GM12878 (cell line): ENCODE results near the gene NUP62. TPM values are rescaled to one million over a fixed set of nuclear protein-coding genes. Genes with fewer than 3 reads are reported as not detected.
A peak's percentile ranks its signal among the peaks of the same experiment; 100 is the strongest.

Experiments
- ATAC-seq: fragments of 200-7000 bp; cut with Tn5 transposase; 3 replicates; pipeline ENCODE4 v1.9.1; 2020; ENCODE audit warnings: mild to moderate bottlenecking, moderate library complexity
- BruUV-seq: library from RNA; stranded (reverse); fragments of 400-500 nt; replicated peaks from 2 replicates; lab custom pipeline; 2021; lab: Mats Ljungman, UMichigan
- CTCF ChIA-PET: fragments of 300-600 bp; sonication (Branson Sonifier 250); formaldehyde crosslinking; extraction: SDS; loops from one replicate; lab custom pipeline; 2021; ENCODE audit warnings: inconsistent platforms; lab: Yijun Ruan, JAX
- POLR2A ChIA-PET: fragments of 350-600 bp; formaldehyde crosslinking; extraction: SDS; loops from one replicate; lab custom pipeline; 2021; ENCODE audit warnings: inconsistent platforms; lab: Charles Lee
- RAD21 ChIA-PET: fragments of 300-600 bp; sonication (Branson Sonifier 250); formaldehyde crosslinking; loops from one replicate; lab custom pipeline; 2023; ENCODE audit warnings: antibody characterized with exemption; ENCODE audit not compliant: unreplicated experiment; lab: Charles Lee
- SMC1A ChIA-PET: fragments of 300-600 bp; sonication (Branson Sonifier 250); formaldehyde crosslinking; loops from one replicate; lab custom pipeline; 2023; ENCODE audit not compliant: unreplicated experiment, uncharacterized antibody; lab: Charles Lee
- DNase-seq: peaks from one replicate; pipeline ENCODE4 v3.0.0-alpha.2; 2011; ENCODE audit warnings: low read depth, low spot score
- FAIRE-seq: peaks from 3 replicates; lab custom pipeline; 2011; peaks lifted over from hg19 to GRCh38; lab: Jason Lieb, UNC
- H2AFZ ChIP-seq: 2 replicates; pipeline ENCODE4 v1.6.0; 2011; ENCODE audit warnings: low read depth, low read length, control low read depth; ENCODE audit not compliant: control insufficient read depth
- H3K27ac ChIP-seq: 2 replicates; pipeline ENCODE4 v1.5.1; 2011; ENCODE audit warnings: control low read depth; ENCODE audit not compliant: control insufficient read depth, insufficient read depth
- H3K27me3 ChIP-seq, 2 experiments: replicated peaks in 1 of 2; 2 replicates each; pipeline versions ENCODE4 v1.6.0 to v1.6.1; 2011; ENCODE audit warnings: low read length in 1 of 2; ENCODE audit not compliant: control insufficient read depth in 2 of 2, insufficient read depth in 2 of 2
- H3K36me3 ChIP-seq, 2 experiments: 2 replicates each; pipeline ENCODE4 v1.5.1; 2011; ENCODE audit warnings: low read length in 1 of 2; ENCODE audit not compliant: control insufficient read depth in 2 of 2, insufficient read depth in 2 of 2
- H3K4me1 ChIP-seq: 2 replicates; pipeline ENCODE4 v1.6.1; 2011; ENCODE audit warnings: mild to moderate bottlenecking, low read length, moderate library complexity, mixed read lengths; ENCODE audit not compliant: control insufficient read depth, insufficient read depth
- H3K4me2 ChIP-seq: 2 replicates; pipeline ENCODE4 v1.6.0; 2011; ENCODE audit warnings: control low read depth; ENCODE audit not compliant: control insufficient read depth, insufficient read depth
- H3K4me3 ChIP-seq: fragments of 200-600 bp; sonication (generic); 2 replicates; pipeline ENCODE4 v1.5.1; 2016
- H3K79me2 ChIP-seq: 2 replicates; pipeline ENCODE4 v1.6.0; 2011; ENCODE audit warnings: low read length; ENCODE audit not compliant: control insufficient read depth, insufficient read depth
- H3K9ac ChIP-seq: 2 replicates; pipeline ENCODE4 v1.8.0; 2011; ENCODE audit warnings: low read length, control low read depth, mixed read lengths; ENCODE audit not compliant: control insufficient read depth, insufficient read depth
- H3K9me3 ChIP-seq: replicated peaks from 3 replicates; pipeline ENCODE4 v1.5.1; 2011; ENCODE audit warnings: mild to moderate bottlenecking, low read length; ENCODE audit not compliant: control insufficient read depth, insufficient read depth
- H4K20me1 ChIP-seq: 2 replicates; pipeline ENCODE4 v1.6.0; 2011; ENCODE audit not compliant: control insufficient read depth, insufficient read depth
- HDAC6 ChIP-seq: fragments of 200-600 bp; sonication (generic); IDR thresholded peaks from one replicate; pipeline ENCODE4 v1.8.0; 2017; ENCODE audit warnings: antibody characterized with exemption; ENCODE audit not compliant: unreplicated experiment
- NFYA ChIP-seq: IDR thresholded peaks from 2 replicates; pipeline ENCODE4 v1.6.1; 2011; ENCODE audit warnings: low read depth, mild to moderate bottlenecking, low read length, improper control_type of control experiment, borderline replicate concordance
- NR2C2 ChIP-seq: IDR thresholded peaks from 2 replicates; pipeline ENCODE4 v1.6.1; 2011; ENCODE audit warnings: borderline replicate concordance, low read depth; ENCODE audit not compliant: control insufficient read depth, insufficient read length
- POLR2A ChIP-seq: IDR thresholded peaks from 2 replicates; pipeline ENCODE4 v1.6.1; 2011; ENCODE audit warnings: low read depth, mild to moderate bottlenecking, low read length
- RFX5 ChIP-seq: IDR thresholded peaks from 2 replicates; pipeline ENCODE4 v1.6.1; 2011; ENCODE audit warnings: low read depth, low read length, improper control_type of control experiment
- RUNX3 ChIP-seq: IDR thresholded peaks from 2 replicates; pipeline ENCODE4 v1.6.1; 2012; ENCODE audit warnings: low read length, inconsistent platforms
- SMAD5 ChIP-seq: IDR thresholded peaks from 2 replicates; pipeline ENCODE4 v1.6.1; 2016; ENCODE audit warnings: antibody characterized with exemption, low read depth
- STAT1 ChIP-seq: fragments of 450-650 bp; conservative IDR thresholded peaks from 2 replicates; pipeline ENCODE4 v1.6.1; 2014; ENCODE audit warnings: antibody characterized with exemption, mild to moderate bottlenecking
- YY1 ChIP-seq: IDR thresholded peaks from 2 replicates; pipeline ENCODE4 v1.6.1; 2011; ENCODE audit warnings: low read depth, mild to moderate bottlenecking, low read length
- WGBS: methylation state at CpG from one replicate; pipeline ENCODE4 v1.1.6; 2016; ENCODE audit warnings: low lambda C conversion rate; ENCODE audit not compliant: insufficient replicate concordance, insufficient coverage; ENCODE audit errors: missing lambda C conversion rate; 5-methylcytosine and 5-hydroxymethylcytosine counted together
- in situ Hi-C: fragments of 300-500 bp; cut with MboI; formaldehyde crosslinking; loops from 9 replicates; pipeline ENCODE4 v1.14.3; 2018; ENCODE audit warnings: mixed read lengths
- intact Hi-C: fragments of 100-400 bp; cut with micrococcal nuclease; formaldehyde crosslinking; loops from one replicate; pipeline ENCODE4 v1.14.2; 2022; ENCODE audit not compliant: unreplicated experiment
- polyA plus RNA-seq, 11 experiments: library from polyadenylated mRNA; depleted of rRNA in 4 of 11; unstranded in 6 of 11; stranded (reverse) in 5 of 11; fragments of >200 nt; fragmentation: Nextera tagmentation in 4 of 11; fragmentation: Illumina TruSeq in 1 of 11; extraction: Ambion mirVana in 4 of 11; extraction: Trizol in 1 of 11; gene quantifications; 1 replicate in 1 of 11; 2 replicates in 10 of 11; pipeline versions ENCODE4 v1.2.1 to v1.2.3, GENCODE V29; 2011 to 2016; ENCODE audit warnings: inconsistent platforms in 2 of 11, missing spikeins in 2 of 11, low read depth in 1 of 11
- total RNA-seq, 4 experiments: library from RNA; depleted of rRNA in 3 of 4; stranded (reverse); fragments of >200 nt in 3 of 4; fragmentation: Illumina TruSeq in 1 of 4; extraction: Trizol in 1 of 4; gene quantifications; 2 replicates each; pipeline versions ENCODE4 v1.2.1 to v1.2.3, GENCODE V29; 2013 to 2021
- TF ChIP-seq, protein P1 (sequence below): IDR thresholded peaks from 2 replicates; pipeline ENCODE4 v1.6.1; 2011; ENCODE audit warnings: low read depth, low read length, improper control_type of control experiment, borderline replicate concordance
- TF ChIP-seq, protein P2 (sequence below): IDR thresholded peaks from 2 replicates; pipeline ENCODE4 v1.6.1; 2012; ENCODE audit warnings: low read depth, low read length, improper control_type of control experiment
- TF ChIP-seq, protein P3 (sequence below): IDR thresholded peaks from 2 replicates; pipeline ENCODE4 v1.6.1; 2012; ENCODE audit warnings: low read depth, low read length, improper control_type of control experiment
- TF ChIP-seq, protein P4 (sequence below): fragments of 450-650 bp; IDR thresholded peaks from 2 replicates; pipeline ENCODE4 v1.6.1; 2017; ENCODE audit warnings: mild to moderate bottlenecking, low read depth, inconsistent platforms; ENCODE audit not compliant: poor library complexity, severe bottlenecking
- TF ChIP-seq, protein P5 (sequence below): fragments of 450-650 bp; IDR thresholded peaks from 2 replicates; pipeline ENCODE4 v1.6.1; 2016; ENCODE audit warnings: mild to moderate bottlenecking

Gene NUP62
- total and polyA plus RNA-seq, 10 of the 15 experiments (the other 5 are each of a cell fraction or from before 2014, with no cell fraction given), result 19.5 to 110 (median 66.9) TPM

DNA sequence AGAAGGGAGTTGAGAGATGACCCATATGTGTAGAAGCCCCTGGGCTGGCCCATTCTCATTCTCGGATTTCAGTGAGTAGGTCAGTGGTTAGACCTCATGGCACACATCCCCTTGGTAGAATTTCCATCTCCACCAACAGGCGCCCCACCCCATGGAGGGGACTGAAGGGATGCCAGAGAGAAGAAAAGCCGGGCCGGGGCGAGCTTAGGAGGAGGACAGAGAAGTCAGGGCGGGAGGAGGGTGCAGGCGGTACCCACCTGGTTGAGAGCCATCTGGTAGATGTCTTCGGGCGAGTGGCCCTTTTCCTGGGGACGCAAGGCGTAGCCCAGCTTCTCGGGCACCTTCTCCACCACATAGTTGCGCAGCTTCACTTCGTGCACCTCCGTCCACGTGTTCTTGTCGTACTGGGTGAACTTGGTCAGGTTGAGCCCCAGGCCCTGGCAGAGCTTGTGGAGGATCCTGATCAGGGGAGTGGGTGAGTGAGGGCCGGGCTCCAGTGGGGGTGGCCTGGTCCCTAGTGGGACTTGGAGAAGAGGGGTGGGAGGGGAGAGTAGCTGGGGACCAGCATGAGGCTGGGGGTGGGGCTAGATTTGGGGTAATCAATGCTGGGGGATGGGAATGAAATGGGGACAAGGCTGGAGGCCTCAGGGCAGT lies 35.2 kb downstream of the NUP62 start:
- in situ Hi-C loops, result loop anchor here (25.0 kb wide), 1 partner anchor 1257 kb away; the partner anchor contains the start of genes CA11 and DBP
- ChIA-PET CTCF (interaction anchor here (0.9 to 6.3 kb wide), 5 partner anchors 10 to 34 kb away, joined by 3 to 71 read pairs (median 7); partner anchors contain the start of gene ATF5), POLR2A (interaction anchor here (0.6 to 8.2 kb wide), 11 partner anchors 13 to 277 kb away, joined by 3 to 116 read pairs (median 7); partner anchors contain the start of genes ATF5, NUP62 and PNKP), RAD21 (interaction anchor here (0.6 to 5.4 kb wide), 9 partner anchors 13 to 1877 kb away, joined by 3 to 66 read pairs (median 3); partner anchors contain the start of genes AKT1S1, ATF5, NUP62 and TBC1D17), SMC1A (interaction anchor here (1.2 to 7.3 kb wide), 5 partner anchors 11 to 34 kb away, joined by 3 to 110 read pairs (median 9); partner anchors contain the start of genes ATF5 and NUP62)
- no peak overlapping the region for H2AFZ ChIP-seq
- BruUV-seq, result no TSS peak
- FAIRE-seq, result no peak
- peaks cover 49% of the 10 kb centered on the region for H3K79me2 ChIP-seq
- H3K27me3 ChIP-seq, result no peaks in the 10 kb centered on the region
- H3K4me3 ChIP-seq, result peak overlapping the region; percentile 77
- peak overlapping the region; percentile 78 for H3K9ac ChIP-seq
- peak overlapping the region; percentile 86 for H3K4me2 ChIP-seq
- H3K4me1 ChIP-seq, result peaks cover 46% of the 10 kb centered on the region
- ATAC-seq, result no peak
- peak overlapping the region; percentile 91 for H3K27ac ChIP-seq
- 62% methylated on average over 18 of the region's 18 CpGs for WGBS
- H3K36me3 ChIP-seq, result peaks cover 0 to 9% of the 10 kb centered on the region in 2 experiments; a peak in 3 of 4 replicates
- H4K20me1 ChIP-seq, result no peaks in the 10 kb centered on the region
- no peaks in the 10 kb centered on the region; the same call in 2 of the 3 replicates for H3K9me3 ChIP-seq
- DNase-seq, result no peak
- intact Hi-C loops, result no loop called here
- TF ChIP-seq, protein P1, sequence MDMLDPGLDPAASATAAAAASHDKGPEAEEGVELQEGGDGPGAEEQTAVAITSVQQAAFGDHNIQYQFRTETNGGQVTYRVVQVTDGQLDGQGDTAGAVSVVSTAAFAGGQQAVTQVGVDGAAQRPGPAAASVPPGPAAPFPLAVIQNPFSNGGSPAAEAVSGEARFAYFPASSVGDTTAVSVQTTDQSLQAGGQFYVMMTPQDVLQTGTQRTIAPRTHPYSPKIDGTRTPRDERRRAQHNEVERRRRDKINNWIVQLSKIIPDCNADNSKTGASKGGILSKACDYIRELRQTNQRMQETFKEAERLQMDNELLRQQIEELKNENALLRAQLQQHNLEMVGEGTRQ, result no peak
- TF ChIP-seq NR2C2 (no peak), SMAD5 (no peak), RUNX3 (no peak), POLR2A (0 out of 2 replicates have a peak, but pooled peaks have one; percentile 21), STAT1 (no peak), YY1 (no peak), NFYA (no peak), RFX5 (no peak), HDAC6 (no peak)
- TF ChIP-seq, protein P2, sequence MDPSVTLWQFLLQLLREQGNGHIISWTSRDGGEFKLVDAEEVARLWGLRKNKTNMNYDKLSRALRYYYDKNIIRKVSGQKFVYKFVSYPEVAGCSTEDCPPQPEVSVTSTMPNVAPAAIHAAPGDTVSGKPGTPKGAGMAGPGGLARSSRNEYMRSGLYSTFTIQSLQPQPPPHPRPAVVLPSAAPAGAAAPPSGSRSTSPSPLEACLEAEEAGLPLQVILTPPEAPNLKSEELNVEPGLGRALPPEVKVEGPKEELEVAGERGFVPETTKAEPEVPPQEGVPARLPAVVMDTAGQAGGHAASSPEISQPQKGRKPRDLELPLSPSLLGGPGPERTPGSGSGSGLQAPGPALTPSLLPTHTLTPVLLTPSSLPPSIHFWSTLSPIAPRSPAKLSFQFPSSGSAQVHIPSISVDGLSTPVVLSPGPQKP, result no peak
- TF ChIP-seq, protein P3, sequence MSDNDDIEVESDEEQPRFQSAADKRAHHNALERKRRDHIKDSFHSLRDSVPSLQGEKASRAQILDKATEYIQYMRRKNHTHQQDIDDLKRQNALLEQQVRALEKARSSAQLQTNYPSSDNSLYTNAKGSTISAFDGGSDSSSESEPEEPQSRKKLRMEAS, result no peak
- TF ChIP-seq, protein P4, sequence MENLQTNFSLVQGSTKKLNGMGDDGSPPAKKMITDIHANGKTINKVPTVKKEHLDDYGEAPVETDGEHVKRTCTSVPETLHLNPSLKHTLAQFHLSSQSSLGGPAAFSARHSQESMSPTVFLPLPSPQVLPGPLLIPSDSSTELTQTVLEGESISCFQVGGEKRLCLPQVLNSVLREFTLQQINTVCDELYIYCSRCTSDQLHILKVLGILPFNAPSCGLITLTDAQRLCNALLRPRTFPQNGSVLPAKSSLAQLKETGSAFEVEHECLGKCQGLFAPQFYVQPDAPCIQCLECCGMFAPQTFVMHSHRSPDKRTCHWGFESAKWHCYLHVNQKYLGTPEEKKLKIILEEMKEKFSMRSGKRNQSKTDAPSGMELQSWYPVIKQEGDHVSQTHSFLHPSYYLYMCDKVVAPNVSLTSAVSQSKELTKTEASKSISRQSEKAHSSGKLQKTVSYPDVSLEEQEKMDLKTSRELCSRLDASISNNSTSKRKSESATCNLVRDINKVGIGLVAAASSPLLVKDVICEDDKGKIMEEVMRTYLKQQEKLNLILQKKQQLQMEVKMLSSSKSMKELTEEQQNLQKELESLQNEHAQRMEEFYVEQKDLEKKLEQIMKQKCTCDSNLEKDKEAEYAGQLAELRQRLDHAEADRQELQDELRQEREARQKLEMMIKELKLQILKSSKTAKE, result no peak
- TF ChIP-seq, protein P5, sequence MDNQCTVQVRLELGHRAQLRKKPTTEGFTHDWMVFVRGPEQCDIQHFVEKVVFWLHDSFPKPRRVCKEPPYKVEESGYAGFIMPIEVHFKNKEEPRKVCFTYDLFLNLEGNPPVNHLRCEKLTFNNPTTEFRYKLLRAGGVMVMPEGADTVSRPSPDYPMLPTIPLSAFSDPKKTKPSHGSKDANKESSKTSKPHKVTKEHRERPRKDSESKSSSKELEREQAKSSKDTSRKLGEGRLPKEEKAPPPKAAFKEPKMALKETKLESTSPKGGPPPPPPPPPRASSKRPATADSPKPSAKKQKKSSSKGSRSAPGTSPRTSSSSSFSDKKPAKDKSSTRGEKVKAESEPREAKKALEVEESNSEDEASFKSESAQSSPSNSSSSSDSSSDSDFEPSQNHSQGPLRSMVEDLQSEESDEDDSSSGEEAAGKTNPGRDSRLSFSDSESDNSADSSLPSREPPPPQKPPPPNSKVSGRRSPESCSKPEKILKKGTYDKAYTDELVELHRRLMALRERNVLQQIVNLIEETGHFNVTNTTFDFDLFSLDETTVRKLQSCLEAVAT, result peak; percentile 72
